GM21576 (cell line): ENCODE measurements around the gene GLMP.
A peak's percentile ranks its signal among the peaks of the same experiment; 100 is the strongest.

Source experiments
- ATAC-seq: cut with Tn5 transposase; IDR thresholded peaks from one replicate; pipeline ENCODE4 v1.9.1; 2021; ENCODE audit warnings: mild to moderate bottlenecking, moderate library complexity; ENCODE audit not compliant: unreplicated experiment

Gene GLMP

GRCh38 chr1:156289857-156290256 lies 5.6 kb downstream of the GLMP start:
- ATAC-seq = no peak

- ATAC-seq = no peak
Measured at GRCh38 chr1:156286061-156286460, 9.4 kb downstream of the GLMP start.

GRCh38 chr1:156285437-156285836 lies 10.0 kb downstream of the GLMP start:
- no peak for ATAC-seq

DNA sequence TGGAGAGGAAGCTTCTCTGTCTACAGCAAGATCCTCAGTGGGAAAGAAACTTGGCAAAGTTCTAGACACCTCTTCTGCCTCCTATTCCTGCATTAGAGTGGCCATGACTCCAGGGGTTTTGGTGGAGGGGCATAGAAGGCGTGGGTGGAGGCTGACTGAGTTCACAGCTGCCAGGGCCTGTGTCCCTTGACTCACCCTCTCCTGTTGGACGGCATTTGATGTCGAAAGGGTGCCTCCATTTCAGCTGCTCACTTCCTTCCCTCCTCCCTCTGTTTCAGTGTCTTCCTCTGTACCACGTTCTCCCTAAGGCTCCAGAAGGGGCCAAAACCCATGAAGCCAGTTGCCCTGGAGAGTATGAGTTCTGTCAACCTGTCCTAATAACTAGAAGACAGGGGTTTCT lies 10.7 kb downstream of the GLMP start:
- ATAC-seq = no peak

DNA sequence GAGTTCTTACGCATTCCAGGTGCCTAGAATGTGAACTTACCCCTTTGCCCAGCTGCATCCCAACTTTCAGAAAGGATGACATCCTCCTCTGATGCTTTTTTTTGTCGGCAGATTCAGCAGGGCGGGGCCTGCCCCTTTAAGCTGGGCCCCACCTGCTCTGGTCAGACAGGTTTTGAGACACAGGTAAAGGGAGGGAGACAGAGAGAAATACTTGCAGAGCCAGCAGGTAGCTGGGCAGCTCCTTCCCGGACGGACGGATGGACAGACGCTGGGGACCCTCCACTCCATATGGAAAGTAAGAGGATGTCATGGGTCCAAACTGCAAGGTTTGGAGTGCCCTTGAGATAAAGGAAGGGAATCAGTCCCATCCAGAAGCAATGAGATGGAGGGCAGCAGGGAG lies 11.4 kb downstream of the GLMP start, which contains the start of gene TMEM79:
Gene TMEM79, plus strand, starts transcription at position 214 of the 400 bp plus-strand sequence. CDS start 902 bp downstream, outside the sequence.
- ATAC-seq = no peak

DNA sequence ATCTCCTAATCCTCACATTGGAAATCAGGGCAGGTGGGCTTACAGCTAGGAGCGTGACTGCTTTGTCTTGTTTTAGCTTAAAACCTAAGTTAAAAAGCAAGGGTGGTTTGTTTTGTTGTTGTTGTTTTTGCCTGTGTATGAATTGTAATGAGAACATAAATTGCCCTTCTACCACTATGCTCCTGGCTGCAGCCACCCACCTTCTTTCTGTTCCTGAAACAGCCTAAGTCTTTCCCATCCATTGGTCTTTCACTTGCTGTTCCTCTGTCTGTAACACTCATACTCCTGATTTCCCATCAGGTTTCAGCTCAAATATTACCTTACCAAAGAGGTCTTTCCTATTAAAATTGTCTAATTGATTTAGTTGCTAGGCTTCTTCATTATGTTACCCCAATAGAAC lies 12.0 kb downstream of the GLMP start:
- no peak for ATAC-seq

DNA sequence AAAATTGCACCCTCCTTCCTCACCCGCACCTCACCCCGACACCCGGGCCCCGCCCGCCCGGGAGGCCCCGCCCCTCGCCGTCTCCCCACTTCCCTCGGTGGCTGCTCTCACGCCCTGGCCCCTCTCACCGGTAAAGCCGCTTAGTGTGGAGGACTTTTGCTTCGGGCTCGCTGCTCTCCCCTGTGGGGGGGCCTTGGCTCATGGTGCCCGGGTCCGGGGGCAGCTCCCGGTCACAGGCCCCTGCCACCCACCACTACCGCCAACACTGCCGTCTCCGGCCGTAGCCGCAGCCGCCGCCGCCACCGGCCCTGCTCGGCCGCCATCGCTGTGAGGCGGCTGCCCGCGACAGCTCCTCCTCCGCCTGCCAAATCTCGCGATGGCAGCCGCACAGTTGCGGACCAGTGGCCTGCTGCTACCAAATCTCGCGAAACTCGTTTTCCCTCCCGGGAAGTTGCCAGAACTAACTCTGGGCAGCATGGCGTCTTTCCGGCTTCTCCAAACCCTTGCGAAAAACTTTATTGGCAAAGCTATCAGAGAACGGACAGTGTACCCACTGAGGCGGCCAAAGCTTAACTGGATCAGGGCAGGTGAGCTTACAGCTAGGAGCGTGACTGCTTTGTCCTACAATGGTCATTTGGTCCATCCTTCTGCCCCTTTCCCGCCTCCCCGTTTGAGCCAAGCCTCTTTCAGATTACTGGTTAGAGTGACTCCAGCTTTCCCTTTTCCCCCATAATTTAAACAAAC lies 12.8 kb downstream of the GLMP start, which contains the start of gene SMG5:
Gene SMG5, minus strand, starts transcription at position 347 of the 744 bp plus-strand sequence. Its CDS starts 145 bp downstream, at position 202.
- ATAC-seq = peak; percentile 75

DNA sequence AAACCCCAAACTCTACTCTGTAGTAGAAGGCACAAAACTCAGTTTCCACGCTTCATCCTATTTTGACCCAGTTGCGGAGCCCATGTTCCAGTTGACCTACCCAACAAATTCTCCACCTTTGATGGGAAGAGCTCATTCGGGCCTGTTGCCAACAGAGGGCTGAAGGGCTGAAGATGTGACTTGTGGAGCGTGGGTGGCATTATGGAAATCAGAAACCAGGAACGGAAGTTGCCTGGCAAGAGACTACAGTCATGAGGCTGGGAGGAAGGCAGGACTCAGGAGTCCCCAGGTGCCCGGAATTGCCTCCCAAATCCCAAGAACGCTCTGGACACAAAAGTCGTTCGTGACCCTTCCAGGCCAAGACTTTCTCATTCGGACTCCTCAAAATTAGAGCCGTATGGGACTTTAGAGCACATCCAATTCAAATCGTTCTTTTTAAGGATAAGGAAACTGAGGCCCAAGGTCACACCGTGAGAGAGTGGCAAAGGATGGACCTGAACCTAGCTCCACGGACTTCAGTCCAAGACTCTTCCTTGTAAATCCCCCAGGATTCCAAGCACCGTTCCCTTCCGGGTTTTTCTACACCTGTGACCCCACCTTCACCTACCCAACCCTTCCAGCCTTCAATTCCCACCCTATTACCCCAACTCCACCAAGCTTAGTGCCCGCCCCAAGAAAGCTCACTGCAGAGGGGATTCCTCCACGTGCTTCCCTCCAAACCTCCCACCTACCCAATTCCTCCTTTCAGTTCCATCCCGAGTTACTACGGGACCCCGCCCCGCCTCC lies 13.6 kb downstream of the GLMP start:
- ATAC-seq = no peak

DNA sequence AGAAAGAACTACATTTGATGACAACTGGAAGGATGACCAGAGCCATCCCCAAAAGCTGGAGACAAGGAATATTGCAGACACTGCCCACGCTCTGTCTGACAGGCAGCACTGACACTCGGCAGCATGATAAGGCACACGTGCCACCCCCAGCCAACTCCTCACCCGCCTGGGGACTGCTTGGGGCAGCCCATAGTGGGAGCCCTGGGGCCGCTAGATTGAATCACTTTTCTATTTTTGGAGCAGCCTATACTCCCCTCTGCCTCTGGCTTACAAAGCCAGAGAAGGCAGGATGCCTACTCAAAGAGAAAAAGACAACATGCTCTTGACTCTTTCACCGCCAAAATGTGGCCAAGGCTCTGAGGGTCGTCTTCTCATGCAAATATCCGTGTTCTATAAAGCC lies 14.2 kb downstream of the GLMP start:
- ATAC-seq = no peak

- no peak for ATAC-seq
Measured at GRCh38 chr1:156279837-156280236, 15.6 kb downstream of the GLMP start.

DNA sequence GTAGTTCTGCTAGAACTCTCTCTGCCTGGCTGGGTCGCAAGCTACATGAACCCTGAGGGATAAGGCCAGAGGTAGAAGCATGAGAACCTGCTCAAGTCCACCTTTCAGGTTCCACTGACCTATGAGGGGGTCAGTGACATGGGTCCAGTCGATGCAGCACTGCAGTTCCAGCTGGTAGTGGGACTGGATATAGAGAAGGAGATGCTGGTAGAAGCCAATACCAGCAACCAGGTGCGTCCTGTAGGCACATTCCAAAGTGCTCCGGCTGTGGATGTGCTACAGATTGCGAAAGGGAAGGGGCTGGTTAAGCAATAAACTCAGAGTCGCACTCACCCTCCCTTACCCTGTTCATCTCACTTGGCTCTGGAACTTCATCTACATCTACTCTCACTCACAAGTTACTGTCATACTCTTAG lies 18.5 kb downstream of the GLMP start:
- no peak for ATAC-seq

DNA sequence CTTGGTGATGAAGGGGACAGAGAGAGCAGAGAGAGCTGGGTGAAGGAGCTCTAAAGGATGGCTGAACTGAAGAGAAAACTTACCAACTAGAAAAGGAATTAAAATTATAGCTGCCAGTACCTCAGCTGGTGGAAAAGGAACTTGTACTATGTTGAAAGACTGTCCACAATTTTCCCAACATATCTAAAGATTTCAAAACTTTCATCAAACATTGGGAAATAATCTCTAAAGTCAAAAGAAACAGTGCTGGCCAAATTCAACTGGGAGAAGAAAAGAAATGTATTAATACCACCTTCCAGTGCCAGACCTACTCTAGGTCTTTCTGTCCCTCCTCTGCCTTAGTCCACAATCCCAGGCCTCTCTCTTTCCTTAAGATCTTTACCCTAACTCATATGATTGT lies 18.9 kb downstream of the GLMP start:
- ATAC-seq = no peak

- ATAC-seq = no peak
Measured at GRCh38 chr1:156270314-156270713, 25.2 kb downstream of the GLMP start.

DNA sequence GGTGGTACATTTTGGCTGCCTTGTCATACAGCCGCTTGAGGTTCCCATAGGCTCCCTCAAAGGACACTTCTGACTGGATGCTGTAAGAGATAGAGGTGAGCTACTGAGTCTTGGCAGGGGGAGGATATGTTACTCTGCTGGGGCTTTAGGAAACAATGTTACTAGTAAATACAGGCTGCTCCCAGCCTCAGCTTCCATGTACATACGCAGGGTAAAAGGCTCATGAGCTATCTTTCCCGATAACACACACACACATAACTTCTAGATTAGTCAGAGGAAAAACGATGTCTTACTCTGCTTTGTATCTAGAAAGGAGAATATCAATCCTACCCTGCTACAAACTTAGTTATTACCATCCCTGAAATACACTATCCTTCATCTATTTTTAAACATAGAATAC lies 27.1 kb downstream of the GLMP start:
- ATAC-seq = no peak

- ATAC-seq = no peak
Measured at GRCh38 chr1:156266051-156266450, 29.4 kb downstream of the GLMP start.

GRCh38 chr1:156263288-156263655 lies 32.2 kb downstream of the GLMP start:
- ATAC-seq = no peak

DNA sequence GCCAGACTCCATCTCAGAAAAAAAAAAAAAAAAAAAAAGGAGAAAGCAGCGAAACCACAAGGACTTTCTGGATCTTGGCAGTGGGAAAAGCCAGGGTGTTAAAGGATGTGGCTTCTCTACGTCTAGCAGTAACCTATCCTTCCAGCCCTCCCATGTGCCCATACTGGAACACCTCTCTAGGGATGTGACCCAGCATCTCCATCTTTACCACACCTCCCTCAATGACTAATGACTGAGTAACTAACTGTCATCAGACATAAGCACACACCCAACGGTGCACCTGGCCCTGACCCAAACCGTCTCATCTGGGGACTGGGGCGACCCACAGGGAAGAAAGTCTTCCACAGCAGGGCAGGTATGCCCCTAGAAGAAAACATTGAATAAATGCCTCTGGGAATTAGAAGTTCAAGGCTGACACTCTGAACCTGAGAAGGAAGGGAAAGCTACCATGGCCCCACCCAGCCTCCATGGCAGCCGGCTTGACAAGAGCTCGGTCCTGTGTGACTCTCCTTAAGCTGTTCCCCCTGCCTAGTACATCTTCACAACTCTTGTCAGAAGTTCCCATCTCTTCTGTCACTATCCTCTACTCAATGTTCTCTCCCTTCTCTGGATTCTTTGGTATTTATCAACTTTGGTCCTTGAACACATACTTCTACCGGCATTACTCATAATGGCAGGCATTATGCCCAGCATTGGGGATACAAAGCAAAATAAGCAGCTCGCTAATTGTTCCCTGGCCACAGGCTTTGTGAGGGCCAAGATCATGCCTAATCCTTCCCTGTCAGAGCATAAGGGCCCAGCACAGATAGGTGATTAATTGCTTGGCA lies 32.8 kb downstream of the GLMP start:
- no peak for ATAC-seq

GRCh38 chr1:156260896-156261295 lies 34.6 kb downstream of the GLMP start:
- no peak for ATAC-seq

DNA sequence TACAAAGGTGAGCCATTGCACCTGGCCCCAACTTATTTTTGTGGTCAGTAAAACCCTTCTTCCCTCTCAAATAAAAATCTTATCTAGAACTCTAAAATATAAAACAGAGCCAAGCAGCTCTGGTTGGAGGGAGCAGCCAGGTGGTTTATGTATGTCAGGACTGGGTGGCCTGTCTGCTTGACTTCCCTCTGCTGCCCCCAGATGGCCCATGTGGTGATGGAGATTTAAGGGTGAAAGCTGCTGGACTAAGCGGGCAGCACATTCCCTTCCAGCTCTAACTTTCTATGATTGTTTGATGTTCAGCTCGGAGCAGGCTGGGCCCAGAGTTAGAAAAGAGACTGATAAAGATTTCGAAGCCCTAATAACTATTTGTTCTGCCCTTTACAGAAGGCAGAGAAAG lies 35.7 kb downstream of the GLMP start:
- no peak for ATAC-seq

GRCh38 chr1:156258859-156259258 lies 36.6 kb downstream of the GLMP start:
- no peak for ATAC-seq

DNA sequence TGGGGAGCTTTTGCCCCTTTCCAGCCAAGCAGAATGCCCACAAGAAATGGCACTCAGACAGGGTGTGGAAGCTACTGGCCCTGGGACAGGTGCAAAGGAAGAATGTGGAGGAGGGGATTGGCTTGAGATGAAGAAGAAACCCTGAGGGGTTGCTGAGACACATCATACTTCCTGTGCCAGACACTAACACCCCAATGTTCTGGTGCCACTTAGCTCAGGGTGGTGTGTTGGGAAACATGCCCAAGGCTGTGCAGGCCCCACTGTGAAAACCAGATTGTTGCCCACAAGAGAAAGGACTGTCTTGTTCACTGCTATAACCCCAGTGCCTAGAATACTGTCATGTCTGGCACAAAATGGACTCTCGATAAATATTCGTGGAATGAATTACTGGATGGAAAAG lies 37.8 kb downstream of the GLMP start:
- no peak for ATAC-seq
